SKM-1 (cell line): ENCODE results near the gene OTUD5.

Experiments used
- DNase-seq: peaks from one replicate; lab custom pipeline; 2025; ENCODE audit not compliant: unreplicated experiment; lab: John Stamatoyannopoulos, UW

OTUD5 gene

DNA sequence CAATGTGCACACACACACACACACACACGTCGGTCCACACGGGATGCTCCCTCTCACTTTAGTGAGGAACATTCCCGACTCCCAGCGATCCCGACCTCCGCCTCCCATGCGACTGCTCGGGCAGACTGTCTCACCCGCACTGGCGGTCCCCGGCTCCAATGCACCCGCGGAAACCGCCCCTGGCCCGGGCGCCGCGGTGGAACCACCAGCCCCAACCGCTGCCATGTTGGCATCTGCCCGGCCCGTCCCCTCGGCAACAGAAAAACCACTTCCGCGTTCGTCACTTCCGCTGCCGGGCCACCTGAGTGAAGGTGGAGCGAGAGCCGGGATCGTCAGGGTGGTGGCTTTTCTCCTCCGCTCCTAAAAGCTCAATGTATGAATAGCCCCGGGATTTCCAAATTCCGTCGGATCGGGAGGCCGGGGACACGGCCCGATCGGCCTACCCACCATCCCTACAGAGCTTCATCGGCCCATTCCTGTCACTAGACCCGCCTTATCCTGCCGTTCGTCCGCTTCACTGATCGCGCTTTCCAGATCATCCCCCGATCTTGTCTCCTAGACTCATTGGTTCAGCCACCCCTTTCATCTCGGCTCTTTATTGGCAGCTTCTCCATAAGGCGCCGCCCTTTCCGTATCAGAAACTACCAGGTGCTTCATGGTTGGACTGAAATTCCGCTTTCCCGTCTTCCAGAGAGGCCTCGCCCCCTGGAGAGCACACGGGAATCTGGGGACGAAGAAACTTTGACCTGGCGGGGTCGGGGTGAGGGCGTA lies 45.8 kb downstream of the OTUD5 start, which contains the start of gene SLC35A2:
SLC35A2 (minus strand) TSS at position 235 of the 771 bp plus-strand sequence; CDS start at position 225, 10 bp downstream.
- DNase-seq, result peak; percentile 13

DNA sequence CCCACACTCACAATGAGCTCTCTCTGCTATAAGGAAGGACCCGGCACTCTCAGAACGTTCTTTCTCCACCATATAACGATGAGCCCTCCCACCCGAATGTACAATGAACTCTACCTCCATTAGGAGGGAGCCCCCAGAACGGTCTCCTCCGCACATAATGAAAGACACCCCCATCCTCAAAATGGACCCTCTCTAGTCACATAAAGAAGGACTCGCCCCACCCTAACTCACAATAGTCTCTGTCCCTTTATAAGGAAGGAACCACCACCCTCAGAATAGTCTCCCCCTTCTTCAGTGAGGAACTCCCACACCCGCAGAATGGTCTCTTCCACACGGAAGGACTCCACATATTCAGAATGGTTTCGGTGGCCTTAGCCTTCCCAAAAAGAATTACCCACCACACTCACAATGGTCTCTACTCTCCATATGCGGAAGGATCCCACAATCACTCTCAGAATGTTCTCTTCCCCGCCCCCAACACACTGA lies 46.4 kb downstream of the OTUD5 start:
- no peak for DNase-seq

DNA sequence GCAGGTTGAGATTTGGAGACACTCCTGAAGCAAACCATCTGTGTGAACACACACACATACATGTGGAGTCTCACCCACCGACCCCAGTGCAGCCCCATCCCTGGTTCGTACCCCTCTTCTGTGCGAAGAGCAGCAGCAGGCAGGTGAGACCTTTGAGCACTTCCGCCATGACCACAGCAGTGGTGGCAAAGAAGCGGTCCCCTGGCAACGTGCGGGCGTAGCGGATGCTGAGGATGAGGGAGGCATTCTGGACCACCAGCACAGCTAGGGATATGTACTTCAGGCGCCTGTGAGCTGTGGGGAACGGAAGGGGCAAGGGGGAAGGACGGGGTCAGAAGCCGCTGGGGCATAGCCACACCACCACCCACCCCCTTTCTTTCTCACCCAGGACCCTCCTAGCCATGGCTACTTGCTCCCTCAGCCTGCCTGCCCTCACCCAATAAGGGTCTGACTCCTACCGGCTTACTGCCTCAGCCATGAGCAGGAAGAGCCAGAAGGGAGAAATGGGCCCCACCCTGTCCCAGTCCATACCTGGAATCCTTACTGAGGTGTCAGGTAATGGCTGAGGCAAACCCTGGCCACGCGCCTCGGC lies 47.6 kb downstream of the OTUD5 start:
- no peak for DNase-seq

- no peak for DNase-seq
Observed at GRCh38 chrX:48908600-48908999, 48.8 kb downstream of the OTUD5 start.

DNA sequence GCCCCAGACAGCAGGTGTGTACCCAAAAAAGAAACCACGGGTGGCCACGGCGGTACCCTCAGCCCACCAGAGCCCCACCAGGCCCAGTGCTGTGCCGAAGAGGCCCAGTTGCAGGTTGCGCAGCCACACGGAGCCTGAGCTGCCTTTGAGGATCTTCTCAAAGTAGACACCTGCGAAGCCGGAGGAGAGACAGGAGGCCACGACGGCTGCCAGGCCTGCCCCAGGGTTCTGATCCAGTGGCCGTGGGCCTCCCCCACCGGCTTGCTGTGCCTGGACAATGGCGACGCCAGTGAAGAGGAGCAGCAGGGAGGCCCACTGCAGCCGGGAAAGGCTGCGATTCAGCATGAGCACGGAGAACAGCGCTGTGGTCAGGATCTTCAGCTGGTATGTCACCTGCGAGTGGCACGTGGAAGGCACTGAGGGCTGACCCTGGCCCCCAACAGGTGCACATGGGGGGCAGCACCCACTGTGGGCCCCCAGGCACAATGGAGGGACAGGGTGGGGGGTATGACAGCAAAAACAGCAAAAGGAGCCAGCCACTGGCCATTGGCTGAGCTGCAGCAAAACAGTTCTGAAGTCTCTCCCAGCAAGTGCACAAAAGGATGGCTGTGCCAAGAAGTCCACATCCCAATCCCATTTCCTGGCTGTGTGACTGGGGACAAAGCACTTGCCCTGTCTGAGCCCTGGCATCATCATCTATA lies 52.2 kb downstream of the OTUD5 start:
- DNase-seq, result no peak

DNA sequence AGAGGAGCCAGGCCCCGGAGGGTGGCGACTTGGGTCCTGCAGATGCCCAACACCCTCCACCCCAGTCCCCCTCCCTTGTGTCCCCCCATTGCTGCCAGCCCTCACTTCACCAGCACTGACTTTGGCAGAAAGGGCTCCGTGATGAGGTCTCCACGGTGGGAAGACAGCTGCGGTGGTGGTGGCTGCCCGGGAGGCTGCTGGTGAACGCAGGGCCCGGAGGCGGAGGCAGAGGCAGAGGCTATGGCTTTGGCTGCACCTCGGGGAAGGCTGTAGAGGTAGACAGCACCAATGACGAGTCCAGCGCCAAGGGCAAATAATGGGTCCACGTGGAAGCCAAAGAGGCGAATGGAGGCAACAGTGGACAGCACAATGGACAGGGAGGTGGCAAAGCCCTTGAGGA lies 52.8 kb downstream of the OTUD5 start:
- DNase-seq, result no peak

DNA sequence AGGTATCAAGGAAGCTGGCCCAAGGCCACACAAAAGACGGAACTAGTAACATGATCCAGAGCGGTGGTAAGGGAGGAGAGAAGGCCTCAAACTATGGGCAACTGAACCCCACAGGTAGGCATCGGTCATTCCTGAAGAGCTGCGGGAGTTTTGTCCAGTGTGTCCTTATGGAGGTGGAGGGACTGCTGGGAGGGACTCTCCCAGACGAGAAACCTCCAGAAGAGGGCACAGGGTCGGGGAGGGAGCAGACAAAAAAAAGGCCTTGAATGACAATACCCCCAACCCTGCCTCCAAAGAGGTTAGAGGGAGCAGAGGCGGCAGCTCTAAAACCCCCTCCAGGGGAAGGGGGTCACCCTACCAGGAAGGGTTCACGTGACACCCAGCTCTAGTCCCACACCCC lies 53.2 kb downstream of the OTUD5 start:
- no peak for DNase-seq

GRCh38 chrX:48903290-48903689 lies 54.1 kb downstream of the OTUD5 start:
- DNase-seq, result no peak

GRCh38 chrX:48902776-48903175 lies 54.6 kb downstream of the OTUD5 start:
- no peak for DNase-seq

- DNase-seq, result no peak
Observed at GRCh38 chrX:48902135-48902534, 55.3 kb downstream of the OTUD5 start.

DNA sequence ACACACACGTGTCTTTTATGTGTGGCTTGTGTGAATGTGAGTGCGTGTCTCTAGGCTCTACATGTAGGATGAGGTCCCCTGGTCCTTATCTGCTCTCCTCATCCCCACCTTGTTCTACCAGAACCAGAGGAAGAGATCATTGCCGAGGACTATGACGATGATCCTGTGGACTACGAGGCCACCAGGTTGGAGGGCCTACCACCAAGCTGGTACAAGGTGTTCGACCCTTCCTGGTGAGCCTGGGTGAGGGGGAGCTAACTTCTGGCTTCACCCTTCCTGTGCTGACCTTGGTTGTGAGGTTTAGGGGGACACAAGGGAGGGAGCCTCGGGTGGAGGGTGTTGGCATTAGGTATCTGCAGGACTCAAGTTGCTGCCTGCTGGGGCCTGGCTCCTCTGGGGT lies 56.3 kb downstream of the OTUD5 start:
- no peak for DNase-seq

GRCh38 chrX:48899078-48899410 lies 58.4 kb downstream of the OTUD5 start:
- no peak for DNase-seq

GRCh38 chrX:48897625-48898306 lies 59.6 kb downstream of the OTUD5 start, which contains the start of the genes PQBP1 and TIMM17B:
PQBP1 (plus strand) TSS chrX:48897930; CDS start chrX:48898510, 580 bp downstream.
TIMM17B (minus strand) TSS chrX:48897768; CDS start chrX:48897749, 19 bp downstream.
- peak; percentile 69 for DNase-seq

DNA sequence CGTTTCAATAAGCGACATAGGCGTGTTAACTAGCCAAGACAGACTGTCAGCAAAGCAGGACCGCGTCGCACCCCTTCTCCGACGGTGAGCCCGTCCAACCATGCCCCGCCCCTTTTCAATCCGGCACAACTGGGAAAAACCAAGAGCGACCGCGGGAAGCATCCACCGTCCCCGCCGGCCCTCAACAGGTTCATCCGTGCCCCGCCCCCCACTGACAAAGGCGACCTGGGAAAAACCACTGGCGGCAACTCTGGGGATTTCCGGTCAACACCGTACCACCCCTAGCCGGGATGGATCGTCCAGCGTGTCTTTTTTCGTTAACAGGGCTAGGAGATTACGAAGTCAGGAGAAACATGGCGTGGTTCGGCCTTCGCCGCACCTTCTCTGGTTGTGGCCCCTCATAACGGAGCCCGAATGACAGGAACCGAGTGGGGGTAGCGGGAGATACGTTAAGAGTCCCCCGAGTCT lies 60.2 kb downstream of the OTUD5 start:
- DNase-seq, result peak; percentile 9

GRCh38 chrX:48896611-48897011 lies 60.8 kb downstream of the OTUD5 start:
- no peak for DNase-seq

GRCh38 chrX:48894891-48895290 lies 62.5 kb downstream of the OTUD5 start:
- no peak for DNase-seq

DNA sequence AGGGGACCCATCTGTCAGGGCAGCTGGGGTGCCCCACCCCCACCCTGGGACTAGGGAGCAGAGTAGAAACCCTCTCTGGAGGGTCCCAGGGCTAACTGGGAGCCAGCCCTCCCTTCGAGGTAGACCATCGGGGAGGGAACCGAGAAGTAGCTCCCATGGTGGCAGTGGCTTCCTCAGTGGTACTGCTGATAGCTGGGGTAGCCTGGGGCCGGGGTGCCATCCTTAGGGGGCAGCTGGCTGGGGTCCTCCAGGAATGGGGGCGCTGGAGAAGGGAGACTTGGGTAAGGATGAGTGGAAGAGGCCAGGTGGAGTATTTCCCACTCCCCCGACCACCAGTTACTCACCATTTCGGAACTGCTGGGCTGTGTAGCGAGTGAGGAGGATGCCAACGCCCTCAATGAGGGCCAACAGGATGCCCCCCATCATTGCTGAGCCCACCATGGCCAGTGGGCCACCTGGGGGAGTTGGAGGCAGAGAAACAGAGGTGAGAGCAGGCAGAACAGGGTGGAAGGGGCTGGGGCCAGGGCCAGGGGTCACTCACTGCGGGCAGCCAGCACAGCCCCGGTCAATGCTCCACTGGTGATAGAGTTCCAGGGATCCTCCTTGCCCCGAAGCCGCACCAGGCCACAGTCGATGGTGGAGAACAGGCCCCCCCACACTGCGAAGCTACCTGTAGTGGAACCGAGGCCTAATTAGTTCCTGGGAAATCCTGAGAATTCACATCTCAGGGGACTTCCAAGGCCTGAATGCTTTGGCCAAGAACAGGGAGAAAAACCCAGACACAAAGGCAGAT lies 63.7 kb downstream of the OTUD5 start:
- no peak for DNase-seq

- DNase-seq, result no peak
Observed at GRCh38 chrX:48892896-48893295, 64.5 kb downstream of the OTUD5 start.

DNA sequence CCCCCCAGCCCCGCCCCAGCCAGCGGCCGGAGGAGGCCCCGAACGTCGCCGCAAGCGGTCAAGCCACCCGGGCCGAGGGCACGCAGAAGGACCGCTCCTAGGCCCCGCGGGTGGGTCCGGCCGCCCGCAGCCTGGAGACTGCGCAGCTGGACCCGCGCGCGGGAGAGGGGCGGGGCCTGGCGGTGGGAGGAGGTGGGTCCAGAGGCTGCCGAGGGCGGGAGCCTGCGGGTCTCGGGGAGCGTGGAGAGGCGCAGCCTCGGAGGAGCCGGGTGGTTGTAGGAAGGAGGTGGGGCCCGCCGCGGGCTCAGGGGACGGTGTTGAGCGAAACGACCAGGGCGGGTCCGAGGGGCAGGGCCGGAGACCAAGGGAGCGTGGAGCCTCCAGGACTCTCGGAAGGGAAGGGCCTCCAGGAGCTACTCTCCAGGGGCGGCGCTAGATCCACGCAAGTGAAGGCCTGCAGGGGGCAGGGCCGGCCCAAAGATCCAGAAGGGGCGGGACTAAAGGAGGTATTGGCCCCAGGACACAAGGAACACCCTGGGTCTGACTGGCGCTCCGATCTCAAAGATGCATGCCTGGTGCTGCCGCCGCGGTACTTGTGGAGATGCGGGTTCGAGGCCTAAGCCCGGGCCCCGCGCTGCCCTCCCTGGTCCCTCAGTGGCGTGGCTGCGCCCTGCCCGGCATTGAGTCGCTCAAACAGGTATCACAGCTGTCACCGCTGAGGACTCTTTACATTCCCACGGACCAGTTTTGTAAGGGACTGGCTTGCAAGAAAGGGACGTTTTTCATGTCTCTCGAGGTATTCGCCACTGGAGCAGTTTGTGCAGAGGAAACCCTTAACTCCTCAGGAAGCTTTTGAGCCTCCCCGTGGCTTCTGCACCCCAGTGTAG lies 65.8 kb downstream of the OTUD5 start:
- peak; percentile 50 for DNase-seq
